GM18907 (cell line): ENCODE measurements around the gene KSR2.

Experiments
- ATAC-seq: cut with Tn5 transposase; IDR thresholded peaks from one replicate; pipeline ENCODE4 v1.9.1; 2021; ENCODE audit warnings: mild to moderate bottlenecking, moderate library complexity; ENCODE audit not compliant: unreplicated experiment

The KSR2 gene

DNA sequence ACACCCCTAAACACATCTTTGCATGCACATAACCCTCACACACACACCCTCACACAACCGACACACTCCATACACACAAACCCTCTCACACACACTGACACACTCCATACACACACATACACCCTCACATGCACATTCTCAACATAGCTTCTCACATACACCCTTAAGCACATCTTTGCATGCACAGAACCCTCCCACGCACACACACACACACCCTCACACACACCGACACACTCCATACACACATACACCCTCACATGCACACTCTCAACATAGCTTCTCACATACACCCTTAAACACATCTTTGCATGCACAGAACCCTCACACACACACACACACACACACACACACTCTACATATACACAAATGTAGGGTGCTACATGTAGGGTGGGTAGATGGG is 534.9 kb downstream of the KSR2 start:
- ATAC-seq = no peak

DNA sequence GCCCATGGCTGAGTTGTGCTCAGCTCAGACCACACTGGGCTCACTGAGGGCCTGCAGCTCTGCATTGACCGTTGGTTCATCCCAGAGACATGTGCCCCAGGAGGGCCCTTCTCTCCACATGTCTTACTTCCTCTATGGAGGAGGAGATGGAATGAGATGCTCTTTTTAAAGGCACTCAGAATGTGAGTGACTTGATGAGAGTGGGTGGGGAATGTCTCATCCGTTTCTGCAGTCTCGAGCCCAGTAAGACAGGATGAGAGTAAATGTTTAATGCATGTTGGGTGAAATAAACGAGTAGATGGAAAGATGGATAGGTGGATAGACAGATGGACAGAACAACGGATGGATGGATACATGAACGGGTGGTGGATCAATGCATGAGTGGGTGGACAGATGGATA is 538.5 kb downstream of the KSR2 start:
- no peak for ATAC-seq

DNA sequence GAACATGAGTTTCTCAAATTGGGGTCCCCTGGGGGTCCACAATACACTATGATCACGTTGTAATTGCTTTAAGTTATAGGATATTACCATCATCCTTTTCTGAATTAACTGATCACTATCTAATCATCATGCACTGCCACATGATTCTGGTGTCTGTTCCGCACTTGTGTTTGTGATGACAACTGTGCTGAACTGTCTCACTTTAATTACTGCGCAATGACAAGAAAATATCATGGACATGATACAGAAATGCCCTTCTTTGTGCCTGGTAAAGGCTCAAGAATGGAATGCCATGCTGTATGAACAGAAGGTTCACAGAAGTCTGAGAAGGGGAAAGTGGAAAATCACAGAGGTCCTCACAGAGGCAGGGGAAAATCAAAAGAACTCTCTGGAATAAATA is 541.6 kb downstream of the KSR2 start:
- ATAC-seq = no peak

DNA sequence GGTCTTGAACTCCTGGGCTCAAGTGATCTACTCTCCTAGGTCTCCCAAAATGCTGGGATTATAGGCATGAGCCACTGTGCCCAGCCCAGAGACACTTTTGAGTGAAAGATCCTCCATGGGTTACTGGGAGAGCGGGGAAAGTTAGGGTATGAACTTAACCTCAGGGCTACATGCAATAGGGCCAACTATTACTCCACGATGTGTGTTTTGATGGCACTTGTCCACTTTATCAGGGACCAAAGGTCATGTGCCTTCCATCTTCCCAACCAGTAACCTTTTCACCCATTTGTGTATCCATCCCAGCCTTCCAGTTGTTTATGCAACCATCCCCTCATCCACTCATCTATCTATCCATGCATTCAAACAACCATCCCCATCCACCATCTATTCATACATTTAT is 546.8 kb downstream of the KSR2 start:
- ATAC-seq = no peak

DNA sequence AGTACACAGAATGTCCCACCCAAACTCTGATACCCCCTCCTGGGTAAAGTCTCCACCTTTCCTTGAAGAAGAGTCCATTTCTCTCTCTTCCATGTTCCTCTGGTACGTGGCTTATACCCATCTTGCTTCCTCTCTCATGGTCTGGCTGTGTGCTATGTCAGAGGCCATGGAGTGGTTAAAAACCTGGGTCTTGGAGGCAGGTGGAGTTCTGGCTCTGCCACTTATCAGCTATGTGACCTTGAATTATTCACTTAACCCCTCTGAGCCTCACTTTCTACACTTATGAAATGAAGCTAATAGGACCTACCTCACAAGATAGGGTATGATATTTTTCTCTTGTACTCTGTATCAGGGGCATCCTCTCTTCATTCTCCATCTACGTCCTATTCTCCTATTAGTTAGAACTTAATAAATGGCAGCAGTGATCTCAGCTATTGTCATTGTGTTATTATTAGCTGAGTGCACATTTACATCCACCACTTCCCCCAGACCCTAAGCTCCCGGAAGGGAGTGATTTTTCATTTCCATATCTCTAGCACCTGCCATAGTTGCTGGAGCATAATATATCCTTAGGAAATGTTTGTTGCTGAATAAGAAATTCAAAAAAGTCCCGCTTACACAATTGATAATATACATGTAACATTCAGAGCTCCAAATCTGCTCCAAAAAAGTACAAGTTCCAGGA is 547.6 kb downstream of the KSR2 start:
- ATAC-seq = no peak

DNA sequence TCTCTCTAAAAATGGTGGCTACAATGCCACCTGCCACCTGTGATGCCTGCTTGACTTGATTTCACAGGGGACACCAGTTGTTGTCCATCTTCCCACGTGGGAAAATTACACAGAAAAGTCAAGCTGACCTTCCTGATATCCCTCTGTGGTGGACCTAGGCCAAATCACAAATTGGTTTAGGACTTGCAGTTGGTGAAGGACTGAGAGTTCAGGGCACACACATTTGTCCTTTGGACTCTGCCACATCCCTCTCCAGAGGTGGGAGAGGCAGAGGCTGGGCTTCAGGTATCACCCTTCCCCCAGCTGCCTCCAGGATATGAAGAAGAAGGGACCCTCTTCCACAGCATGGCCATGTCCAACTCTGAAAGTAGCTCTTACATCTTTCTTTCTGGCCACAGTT is 551.8 kb downstream of the KSR2 start:
- ATAC-seq = no peak

DNA sequence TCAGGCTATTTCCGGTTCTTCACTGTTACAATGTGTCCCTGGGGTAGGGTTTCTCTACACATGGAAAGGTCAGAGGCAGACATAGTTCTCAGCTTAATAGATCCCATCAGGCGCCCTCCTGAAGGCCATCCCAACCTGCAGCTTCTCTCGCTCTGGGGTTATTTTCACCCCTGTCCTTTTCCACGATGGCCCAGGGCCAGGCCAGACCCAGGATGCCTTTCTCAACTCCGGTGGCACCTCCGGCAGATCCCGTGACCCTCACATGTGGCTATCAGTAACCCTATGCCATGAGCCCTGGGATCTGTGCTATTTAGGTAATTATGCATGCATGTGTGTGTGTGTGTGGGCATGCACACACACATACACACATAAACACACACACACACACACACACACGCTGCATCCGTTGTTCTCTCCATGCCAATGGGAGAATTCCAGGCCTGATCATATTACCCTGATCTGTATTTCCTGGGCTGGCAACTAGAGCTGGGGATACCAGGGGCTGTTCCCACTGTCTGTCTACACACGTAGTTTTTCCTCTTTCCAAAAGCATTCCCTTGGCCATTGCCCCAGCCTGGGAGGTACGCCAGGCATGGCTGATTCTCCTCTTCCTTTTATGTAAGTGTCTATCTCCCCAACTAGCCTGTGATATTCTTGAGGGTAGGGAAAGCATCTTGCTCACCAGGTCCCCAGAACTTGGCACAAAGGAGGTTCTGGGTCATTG is 556.2 kb downstream of the KSR2 start:
- ATAC-seq = no peak

DNA sequence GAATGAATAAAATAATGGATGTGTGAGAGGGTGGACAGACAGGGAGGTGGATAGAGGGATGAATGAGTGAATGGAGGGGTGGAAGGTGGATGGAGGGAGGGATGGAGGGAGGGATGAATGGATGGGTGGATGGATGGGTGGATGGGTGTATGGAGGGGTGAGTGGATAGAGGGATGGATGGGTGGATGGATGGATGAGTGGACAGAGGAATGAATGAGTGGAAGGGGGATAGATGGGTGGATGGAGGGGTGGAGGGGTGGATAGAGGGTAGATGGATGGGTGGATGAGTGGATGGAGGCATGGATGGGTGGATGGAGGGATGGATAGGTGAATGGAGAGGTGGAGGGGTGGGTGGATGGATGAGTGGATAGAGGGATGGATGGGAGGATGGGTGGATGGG is 559.5 kb downstream of the KSR2 start:
- no peak for ATAC-seq

DNA sequence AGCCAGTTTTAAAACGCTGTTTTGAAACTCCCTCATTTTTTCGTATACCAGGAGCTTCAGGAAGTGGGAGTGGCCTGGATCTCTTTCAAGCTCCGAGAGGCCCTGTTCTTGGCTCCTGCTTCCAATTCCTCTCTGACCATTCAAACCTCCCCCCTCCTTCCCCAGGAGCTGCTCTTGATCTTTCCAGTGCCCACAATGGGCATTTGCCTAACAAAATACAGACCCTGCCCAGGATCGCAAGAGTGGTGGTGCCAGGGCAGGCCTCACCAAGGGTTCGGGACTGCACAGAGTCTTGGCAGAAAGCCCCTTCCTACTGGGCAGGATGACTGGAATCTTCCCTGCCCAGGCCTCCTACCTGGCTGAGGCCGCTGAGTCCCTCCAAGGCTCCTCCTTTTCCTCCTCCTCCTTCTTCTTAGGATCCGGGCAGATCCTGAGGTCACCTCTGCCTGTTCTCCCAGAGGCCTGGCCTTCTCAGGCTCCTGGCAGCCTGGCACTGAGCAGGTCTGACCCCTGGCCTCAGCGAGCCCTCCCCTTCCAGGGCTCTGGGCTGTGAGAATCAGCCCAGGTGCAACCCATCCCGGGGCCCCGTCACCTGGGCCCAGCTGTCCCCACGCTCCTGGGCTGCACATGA is 560.5 kb downstream of the KSR2 start:
- no peak for ATAC-seq

DNA sequence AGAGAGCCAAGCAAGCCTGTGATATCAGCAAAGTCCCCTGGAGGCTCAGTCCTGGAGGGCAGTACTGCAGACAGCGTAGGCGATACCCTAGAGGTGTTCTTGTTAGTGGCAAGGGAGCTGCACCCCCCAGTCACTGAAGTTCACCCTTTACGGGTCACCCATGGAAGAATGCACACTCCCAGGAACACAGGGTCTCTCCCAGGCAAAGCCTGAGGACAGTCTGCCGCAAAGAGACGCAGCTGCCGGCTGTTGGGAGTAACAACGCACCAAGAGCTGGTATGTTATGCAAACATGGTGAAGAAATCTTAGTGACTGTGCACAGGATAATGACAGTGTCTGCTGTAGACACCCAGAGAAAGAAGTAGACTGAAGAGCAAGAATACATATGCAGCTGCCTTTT is 563.9 kb downstream of the KSR2 start:
- ATAC-seq = no peak

DNA sequence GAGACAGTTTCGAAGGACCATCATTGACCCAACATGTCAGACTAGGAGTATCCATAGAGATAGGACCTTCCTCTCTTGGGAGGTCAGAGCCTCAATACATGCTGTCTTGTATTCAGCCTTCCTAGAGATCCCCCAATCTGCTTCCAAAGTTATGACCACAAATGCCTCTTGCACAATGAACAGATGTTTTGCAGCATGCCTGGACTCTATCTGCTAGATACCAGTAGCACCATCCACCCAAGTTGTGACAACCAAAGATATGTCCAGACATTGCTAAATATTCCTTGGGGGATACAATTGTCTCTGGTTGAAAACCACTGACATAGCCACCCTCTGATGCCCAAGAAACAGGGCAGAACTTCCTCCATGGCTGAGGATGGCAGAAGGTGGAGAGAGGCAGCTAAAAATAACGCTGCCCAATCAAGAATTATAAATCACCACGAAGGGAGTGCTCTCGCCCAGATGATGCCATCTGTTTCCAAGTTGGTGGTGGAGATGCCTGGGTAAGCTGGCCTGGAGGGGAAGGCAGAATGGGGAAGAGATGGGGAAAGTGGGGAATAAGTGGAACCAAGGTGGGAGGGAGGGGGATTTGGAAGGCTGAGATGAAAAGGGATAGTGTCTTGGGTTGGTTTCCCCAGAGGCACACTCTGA is 564.5 kb downstream of the KSR2 start:
- ATAC-seq = no peak

DNA sequence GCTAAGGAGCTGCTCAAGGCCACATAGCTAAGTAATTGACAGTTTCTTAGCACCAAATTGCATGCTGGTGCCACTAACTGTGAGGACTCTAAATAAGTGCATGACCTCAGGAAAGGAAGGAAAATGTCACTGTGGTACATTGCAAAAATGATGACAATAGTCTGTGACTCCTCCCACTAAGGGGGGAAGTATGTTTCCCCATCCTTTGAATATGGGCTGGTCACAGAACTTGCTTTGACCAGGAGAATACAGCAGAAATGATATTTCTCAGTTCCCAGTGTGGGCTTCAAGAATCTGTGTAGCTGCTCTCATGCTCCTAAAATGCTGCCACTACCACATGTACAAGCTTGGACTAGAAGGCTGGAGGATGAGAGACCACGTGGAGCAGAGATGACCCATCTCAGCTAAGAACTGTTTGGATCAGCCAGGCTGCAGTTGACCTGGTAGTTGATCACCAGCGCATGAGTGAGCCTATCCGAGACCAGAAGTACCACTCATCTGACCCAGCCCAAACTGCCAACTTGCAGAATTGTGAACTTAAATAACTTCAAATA is 565.1 kb downstream of the KSR2 start:
- ATAC-seq = no peak
